HEK293 (cell line): Measurements from ENCODE around the gene LAMB2.

Source experiments
- CTCF ChIA-PET: fragments of 350-600 bp; formaldehyde crosslinking; extraction: SDS; loops from one replicate; lab custom pipeline; 2021; ENCODE audit warnings: antibody characterized with exemption; lab: Yijun Ruan, JAX
- POLR2A ChIA-PET: fragments of 300-600 bp; formaldehyde crosslinking; extraction: SDS; loops from one replicate; lab custom pipeline; 2020; ENCODE audit warnings: antibody characterized with exemption, inconsistent platforms; lab: Yijun Ruan, JAX
- H3K27ac ChIP-seq: fragments of 200-500 bp; sonication (Bioruptor generic); 2 replicates; pipeline ENCODE4 v1.5.1; 2014; ENCODE audit warnings: low read depth, low read length, control low read depth, inconsistent platforms; ENCODE audit errors: extremely low read depth
- H3K36me3 ChIP-seq, 2 experiments: fragments of 200-500 bp in 1 of 2; sonication (Bioruptor generic) in 1 of 2; 1 replicate in 1 of 2; 2 replicates in 1 of 2; pipeline ENCODE4 v1.5.1; 2014 to 2017; ENCODE audit warnings: inconsistent platforms in 2 of 2, low read length in 2 of 2; ENCODE audit not compliant: control insufficient read depth in 2 of 2, insufficient read depth in 1 of 2
- H3K4me1 ChIP-seq: fragments of 200-500 bp; sonication (Bioruptor generic); 2 replicates; pipeline ENCODE4 v1.5.1; 2014; ENCODE audit warnings: mild to moderate bottlenecking, low read length, inconsistent platforms; ENCODE audit not compliant: control insufficient read depth, insufficient read depth
- H3K4me3 ChIP-seq: 2 replicates; pipeline ENCODE4 v1.5.1; 2011; ENCODE audit warnings: low read depth, mild to moderate bottlenecking, control low read depth, low read length, moderate library complexity
- H3K9me3 ChIP-seq: fragments of 200-500 bp; sonication (Bioruptor generic); 2 replicates; pipeline ENCODE4 v1.5.1; 2014; ENCODE audit warnings: low read depth, low read length, inconsistent platforms; ENCODE audit not compliant: control insufficient read depth, insufficient read depth
- EGR2 ChIP-seq: fragments of 450-650 bp; formaldehyde crosslinking; IDR thresholded peaks from 2 replicates; pipeline ENCODE4 v1.5.1; 2016; ENCODE audit warnings: low read depth, missing biosample characterization, missing genetic modification characterization
- GFI1B ChIP-seq: fragments of 450-650 bp; formaldehyde crosslinking; IDR thresholded peaks from 2 replicates; pipeline ENCODE4 v1.5.1; 2016; ENCODE audit warnings: missing biosample characterization, missing genetic modification characterization
- INSM2 ChIP-seq: fragments of 450-650 bp; formaldehyde crosslinking; IDR thresholded peaks from 2 replicates; pipeline ENCODE4 v1.5.1; 2016; ENCODE audit warnings: missing biosample characterization, missing genetic modification characterization
- KLF16 ChIP-seq: fragments of 450-650 bp; formaldehyde crosslinking; IDR thresholded peaks from 2 replicates; pipeline ENCODE4 v1.5.1; 2017; ENCODE audit warnings: missing biosample characterization, missing genetic modification characterization
- PATZ1 ChIP-seq: fragments of 450-650 bp; formaldehyde crosslinking; IDR thresholded peaks from 2 replicates; pipeline ENCODE4 v1.5.1; 2016; ENCODE audit warnings: missing biosample characterization, missing genetic modification characterization
- PRDM2 ChIP-seq: fragments of 450-650 bp; formaldehyde crosslinking; IDR thresholded peaks from 2 replicates; pipeline ENCODE4 v1.5.1; 2016; ENCODE audit warnings: missing biosample characterization, missing genetic modification characterization, borderline replicate concordance
- ZBTB21 ChIP-seq: fragments of 450-650 bp; formaldehyde crosslinking; IDR thresholded peaks from 2 replicates; pipeline ENCODE4 v1.5.1; 2017; ENCODE audit warnings: missing biosample characterization, missing genetic modification characterization
- ZBTB7A ChIP-seq: fragments of 450-650 bp; formaldehyde crosslinking; IDR thresholded peaks from 2 replicates; pipeline ENCODE4 v1.5.1; 2016; ENCODE audit warnings: low read depth, missing biosample characterization, missing genetic modification characterization
- ZNF114 ChIP-seq: fragments of 450-650 bp; formaldehyde crosslinking; IDR thresholded peaks from 2 replicates; pipeline ENCODE4 v1.5.0; 2017; ENCODE audit warnings: missing biosample characterization, missing genetic modification characterization
- ZNF449 ChIP-seq: fragments of 450-650 bp; formaldehyde crosslinking; IDR thresholded peaks from 2 replicates; pipeline ENCODE4 v1.5.1; 2017; ENCODE audit warnings: missing biosample characterization, mild to moderate bottlenecking, missing genetic modification characterization, moderate library complexity
- ZNF600 ChIP-seq: fragments of 450-650 bp; formaldehyde crosslinking; IDR thresholded peaks from 2 replicates; pipeline ENCODE4 v1.5.1; 2016; ENCODE audit warnings: missing biosample characterization, missing genetic modification characterization
- ZNF621 ChIP-seq: fragments of 450-650 bp; formaldehyde crosslinking; IDR thresholded peaks from 2 replicates; pipeline ENCODE4 v1.5.1; 2017; ENCODE audit warnings: missing biosample characterization, missing genetic modification characterization
- ZNF664 ChIP-seq: fragments of 450-650 bp; formaldehyde crosslinking; IDR thresholded peaks from 2 replicates; pipeline ENCODE4 v1.5.1; 2016; ENCODE audit warnings: missing biosample characterization, missing genetic modification characterization
- ZSCAN18 ChIP-seq: fragments of 450-650 bp; formaldehyde crosslinking; IDR thresholded peaks from 2 replicates; pipeline ENCODE4 v1.5.1; 2016; ENCODE audit warnings: missing biosample characterization, missing genetic modification characterization
- ZSCAN5A ChIP-seq: fragments of 450-650 bp; formaldehyde crosslinking; IDR thresholded peaks from 2 replicates; pipeline ENCODE4 v1.5.1; 2016; ENCODE audit warnings: missing biosample characterization, missing genetic modification characterization
- ZXDB ChIP-seq: fragments of 450-650 bp; formaldehyde crosslinking; IDR thresholded peaks from 2 replicates; pipeline ENCODE4 v1.5.1; 2016; ENCODE audit warnings: missing biosample characterization, missing genetic modification characterization

The LAMB2 gene

GRCh38 chr3:49093853-49094767 lies 38.7 kb downstream of the LAMB2 start, which contains the start of gene QRICH1 (continued):
- TF ChIP-seq INSM2 (tag by site-specific recombination): no peak
- peak; percentile 58 for TF ChIP-seq KLF16 (tag by site-specific recombination)

- Histone ChIP-seq H3K4me3 (peak overlapping the region; percentile 93), H3K36me3 (peaks cover 15 to 35% of the 10 kb centered on the region in 2 experiments), H3K9me3 (no peaks in the 10 kb centered on the region), H3K27ac (peak overlapping the region; percentile 86), H3K4me1 (peaks cover 3% of the 10 kb centered on the region; the same call in 1 of the 2 replicates)
- ChIA-PET POLR2A (interaction anchor here (0.5 to 3.1 kb wide), 22 partner anchors 11 to 336 kb away, joined by 3 to 35 read pairs (median 8); partner anchors contain the start of genes DALRD3, IMPDH2, LAMB2 and NDUFAF3), CTCF (interaction anchor here (0.6 to 1.4 kb wide), 6 partner anchors 11 to 446 kb away, joined by 3 to 5 read pairs (median 4); no protein-coding TSS in a partner anchor)
- TF ChIP-seq ZSCAN5A (tag by site-specific recombination) (peak; percentile 63; the same call in 1 of the 2 replicates), ZNF664 (0 out of 2 replicates have a peak, but pooled peaks have one; percentile 18), ZBTB7A (tag by site-specific recombination) (0 out of 2 replicates have a peak, but pooled peaks have one; percentile 24), PRDM2 (tag by site-specific recombination) (no peak), ZNF114 (tag by site-specific recombination) (no peak), ZNF600 (tag by site-specific recombination) (0 out of 2 replicates have a peak, but pooled peaks have one; percentile 27), ZNF449 (tag by site-specific recombination) (0 out of 2 replicates have a peak, but pooled peaks have one; percentile 27), EGR2 (tag by site-specific recombination) (peak; percentile 26; the same call in 1 of the 2 replicates), ZSCAN18 (tag by site-specific recombination) (no peak), ZXDB (tag by site-specific recombination) (peak; percentile 37), PATZ1 (peak; percentile 63), ZNF621 (tag by site-specific recombination) (no peak), ZBTB21 (tag by site-specific recombination) (0 out of 2 replicates have a peak, but pooled peaks have one; percentile 43), GFI1B (tag by site-specific recombination) (0 out of 2 replicates have a peak, but pooled peaks have one; percentile 18)
Observed at GRCh38 chr3:49092938-49093852, 39.7 kb downstream of the LAMB2 start.
